SK-N-SH treated with all-trans-retinoic acid at 6 μM for 48 hours (cell line): ENCODE results near the gene PROCA1.

ENCODE experiments used
- ATAC-seq: fragments of 200-7000 bp; cut with Tn5 transposase; 3 replicates; pipeline ENCODE4 v1.9.1; 2020; ENCODE audit warnings: mild to moderate bottlenecking, moderate library complexity
- ARNTL ChIP-seq: fragments of 450-650 bp; formaldehyde crosslinking; IDR thresholded peaks from 2 replicates; pipeline ENCODE4 v1.5.0; 2020; ENCODE audit warnings: low read depth, mild to moderate bottlenecking, moderate library complexity, borderline replicate concordance
- BACH2 ChIP-seq: fragments of 250-450 bp; sonication (Bioruptor Pico); IDR thresholded peaks from 2 replicates; pipeline ENCODE4 v1.9.0; 2021; ENCODE audit warnings: mild to moderate bottlenecking, borderline replicate concordance
- CSDC2 ChIP-seq: fragments of 250-450 bp; sonication (Bioruptor Pico); IDR thresholded peaks from 2 replicates; pipeline ENCODE4 v1.5.0; 2020; ENCODE audit warnings: mild to moderate bottlenecking, moderate library complexity
- CSRNP3 ChIP-seq: fragments of 250-450 bp; sonication (Bioruptor Pico); IDR thresholded peaks from 2 replicates; pipeline ENCODE4 v1.5.1; 2021; ENCODE audit warnings: mild to moderate bottlenecking, moderate library complexity
- ESRRG ChIP-seq: fragments of 250-450 bp; sonication (Bioruptor Pico); IDR thresholded peaks from 2 replicates; pipeline ENCODE4 v1.6.1; 2021; ENCODE audit warnings: mild to moderate bottlenecking
- GLIS3 ChIP-seq: fragments of 250-450 bp; sonication (Bioruptor Pico); IDR thresholded peaks from 2 replicates; pipeline ENCODE4 v1.5.0; 2020; ENCODE audit warnings: mild to moderate bottlenecking, moderate library complexity
- OSR1 ChIP-seq: fragments of 250-450 bp; sonication (Bioruptor Pico); IDR thresholded peaks from 2 replicates; pipeline ENCODE4 v1.8.0; 2022; ENCODE audit warnings: moderate library complexity, mild to moderate bottlenecking, inconsistent platforms
- PATZ1 ChIP-seq: fragments of 250-450 bp; sonication (Bioruptor Pico); IDR thresholded peaks from 2 replicates; pipeline ENCODE4 v1.8.0; 2020; ENCODE audit warnings: mild to moderate bottlenecking, moderate library complexity, borderline replicate concordance
- POU6F1 ChIP-seq: fragments of 250-450 bp; sonication (Bioruptor Pico); IDR thresholded peaks from 2 replicates; pipeline ENCODE4 v1.8.0; 2021; ENCODE audit warnings: low read depth, mild to moderate bottlenecking, moderate library complexity, borderline replicate concordance
- PPARA ChIP-seq: fragments of 250-450 bp; sonication (Bioruptor Pico); IDR thresholded peaks from 2 replicates; pipeline ENCODE4 v1.5.0; 2020; ENCODE audit warnings: mild to moderate bottlenecking, borderline replicate concordance
- RARB ChIP-seq: fragments of 250-450 bp; sonication (Bioruptor Pico); IDR thresholded peaks from 2 replicates; pipeline ENCODE4 v1.8.0; 2021; ENCODE audit warnings: mild to moderate bottlenecking, moderate library complexity
- SNAI2 ChIP-seq: fragments of 250-450 bp; sonication (Bioruptor Pico); IDR thresholded peaks from 2 replicates; pipeline ENCODE4 v1.5.0; 2020; ENCODE audit warnings: mild to moderate bottlenecking, moderate library complexity
- TCF4 ChIP-seq: fragments of 250-450 bp; sonication (Bioruptor Pico); IDR thresholded peaks from 2 replicates; pipeline ENCODE4 v1.8.0; 2021; ENCODE audit warnings: mild to moderate bottlenecking, moderate library complexity, borderline replicate concordance
- TOX ChIP-seq: fragments of 250-450 bp; sonication (Bioruptor Pico); IDR thresholded peaks from 2 replicates; pipeline ENCODE4 v1.8.0; 2021; ENCODE audit warnings: mild to moderate bottlenecking, moderate library complexity, borderline replicate concordance
- TSHZ2 ChIP-seq: fragments of 250-450 bp; sonication (Bioruptor Pico); IDR thresholded peaks from 2 replicates; pipeline ENCODE4 v1.5.0; 2020; ENCODE audit warnings: mild to moderate bottlenecking, moderate library complexity
- ZFP3 ChIP-seq: fragments of 250-450 bp; sonication (Bioruptor Pico); IDR thresholded peaks from 2 replicates; pipeline ENCODE4 v1.5.0; 2020; ENCODE audit warnings: mild to moderate bottlenecking, moderate library complexity
- ZNF565 ChIP-seq: fragments of 450-650 bp; formaldehyde crosslinking; conservative IDR thresholded peaks from 2 replicates; pipeline ENCODE4 v1.5.0; 2020; ENCODE audit warnings: low read depth, mild to moderate bottlenecking, moderate library complexity
- ZNF70 ChIP-seq: fragments of 450-650 bp; formaldehyde crosslinking; IDR thresholded peaks from 2 replicates; pipeline ENCODE4 v1.5.0; 2020; ENCODE audit warnings: mild to moderate bottlenecking, moderate library complexity
- ZNF8 ChIP-seq: fragments of 450-650 bp; formaldehyde crosslinking; IDR thresholded peaks from 2 replicates; pipeline ENCODE4 v1.5.0; 2020; ENCODE audit warnings: mild to moderate bottlenecking, moderate library complexity

The PROCA1 gene

GRCh38 chr17:28718333-28719020, 6.8 kb upstream of the PROCA1 start:
- TF ChIP-seq CSRNP3 (CRISPR knock-in tag) (no peak), PPARA (CRISPR knock-in tag) (no peak), ZNF8 (no peak), ESRRG (CRISPR knock-in tag) (no peak), ARNTL (CRISPR knock-in tag) (no peak), POU6F1 (CRISPR knock-in tag) (no peak), TOX (no peak), ZFP3 (no peak), ZNF565 (no peak), GLIS3 (CRISPR knock-in tag) (no peak), SNAI2 (no peak), RARB (no peak), TSHZ2 (no peak), ZNF70 (CRISPR knock-in tag) (no peak)
- no peak for ATAC-seq

GRCh38 chr17:28717578-28718332, 6.1 kb upstream of the PROCA1 start, which contains the start of gene RAB34:
Gene RAB34, minus strand, starts transcription at chr17:28717868. Its CDS starts 602 bp downstream, at chr17:28717266.
- no peak for TF ChIP-seq GLIS3 (CRISPR knock-in tag)
- TF ChIP-seq CSDC2 (CRISPR knock-in tag) = no peak
- no peak for TF ChIP-seq BACH2 (CRISPR knock-in tag)
- no peak for TF ChIP-seq OSR1 (CRISPR knock-in tag)
- no peak for TF ChIP-seq PPARA (CRISPR knock-in tag)
- no peak for TF ChIP-seq SNAI2
- TF ChIP-seq TOX = no peak
- no peak for TF ChIP-seq RARB
- TF ChIP-seq ZFP3 = no peak
- no peak for TF ChIP-seq ESRRG (CRISPR knock-in tag)
- no peak for TF ChIP-seq CSRNP3 (CRISPR knock-in tag)
- no peak for TF ChIP-seq TCF4 (CRISPR knock-in tag)
- TF ChIP-seq PATZ1 (CRISPR knock-in tag) = no peak
- no peak for TF ChIP-seq TSHZ2
- TF ChIP-seq ZNF8 = no peak
- no peak for ATAC-seq
